K562 (cell line): ENCODE data around the gene ATP6V1G2. TPM values are rescaled to one million over a fixed set of nuclear protein-coding genes. Genes with fewer than 3 reads are reported as not detected.

Source experiments
- CEBPZ ChIP-seq: fragments of 150-350 bp; IDR thresholded peaks from 2 replicates; pipeline ENCODE4 v1.6.1; 2014; ENCODE audit warnings: low read depth, mild to moderate bottlenecking, low read length, borderline replicate concordance
- GTF2A2 ChIP-seq: IDR thresholded peaks from 2 replicates; pipeline ENCODE4 v1.6.1; 2016; ENCODE audit warnings: mild to moderate bottlenecking, missing genetic modification characterization, missing compliant biosample characterization
- GTF3C2 ChIP-seq: IDR thresholded peaks from 3 replicates; pipeline ENCODE4 v1.6.1; 2011; ENCODE audit warnings: borderline replicate concordance, mild to moderate bottlenecking, moderate library complexity; ENCODE audit not compliant: insufficient read length; ENCODE audit errors: extremely low read depth
- MEF2A ChIP-seq: IDR thresholded peaks from 2 replicates; pipeline ENCODE4 v1.6.1; 2011; ENCODE audit warnings: low read depth, mild to moderate bottlenecking, low read length, moderate library complexity; ENCODE audit not compliant: control insufficient read depth
- MTF1 ChIP-seq: fragments of 250-450 bp; sonication (Bioruptor Pico); IDR thresholded peaks from 2 replicates; pipeline ENCODE4 v1.9.0; 2021; ENCODE audit warnings: moderate library complexity, mild to moderate bottlenecking, inconsistent platforms, borderline replicate concordance
- NR2C2 ChIP-seq, 2 experiments: fragments of 200-800 bp in 1 of 2; sonication (Bioruptor generic) in 1 of 2; sonication (generic) in 1 of 2; formaldehyde crosslinking in 1 of 2; IDR thresholded peaks; 2 replicates each; pipeline versions ENCODE4 v1.6.1 to v1.8.0; 2016 to 2022; ENCODE audit warnings: mild to moderate bottlenecking in 1 of 2, missing compliant biosample characterization in 1 of 2, missing genetic modification characterization in 1 of 2, missing genetic modification reagents in 1 of 2
- POU5F1 ChIP-seq: fragments of 150-350 bp; IDR thresholded peaks from 2 replicates; pipeline ENCODE4 v1.6.1; 2014; ENCODE audit warnings: borderline replicate concordance, low read length, low read depth, mild to moderate bottlenecking; ENCODE audit not compliant: partially characterized antibody
- RNF2 ChIP-seq: sonication (generic); IDR thresholded peaks from 2 replicates; pipeline ENCODE4 v1.6.1; 2016
- SMAD1 ChIP-seq: fragments of 150-350 bp; IDR thresholded peaks from 2 replicates; pipeline ENCODE4 v1.6.1; 2014; ENCODE audit warnings: low read length, low read depth; ENCODE audit not compliant: partially characterized antibody
- SMARCC2 ChIP-seq: fragments of 450-650 bp; IDR thresholded peaks from 2 replicates; pipeline ENCODE4 v1.6.1; 2017; ENCODE audit warnings: antibody characterized with exemption, moderate library complexity, mild to moderate bottlenecking, low read depth
- TAL1 ChIP-seq: fragments of 450-650 bp; IDR thresholded peaks from 2 replicates; pipeline ENCODE4 v1.6.1; 2016; ENCODE audit warnings: mild to moderate bottlenecking
- TEAD1 ChIP-seq, 2 experiments: fragments of 450-650 bp in 1 of 2; sonication (generic) in 1 of 2; formaldehyde crosslinking; IDR thresholded peaks; 2 replicates each; pipeline versions ENCODE4 v1.4.0 to v1.8.0; 2020 to 2022; ENCODE audit warnings: mild to moderate bottlenecking in 2 of 2, missing genetic modification reagents in 1 of 2
- ZC3H4 ChIP-seq: sonication (generic); formaldehyde crosslinking; IDR thresholded peaks from 2 replicates; pipeline ENCODE4 v1.9.0; 2021; ENCODE audit warnings: missing genetic modification reagents, borderline replicate concordance
- ZFP1 ChIP-seq: fragments of 450-650 bp; formaldehyde crosslinking; IDR thresholded peaks from 2 replicates; pipeline ENCODE4 v1.4.0; 2020; ENCODE audit warnings: mild to moderate bottlenecking, mixed read lengths
- ZNF584 ChIP-seq: fragments of 200-800 bp; sonication (Bioruptor generic); IDR thresholded peaks from 2 replicates; pipeline ENCODE4 v1.6.1; 2016; ENCODE audit warnings: low read depth, mild to moderate bottlenecking, missing genetic modification characterization, missing compliant biosample characterization
- ZNF592 ChIP-seq: fragments of 450-650 bp; IDR thresholded peaks from 2 replicates; pipeline ENCODE4 v1.6.1; 2017; ENCODE audit warnings: antibody characterized with exemption, mild to moderate bottlenecking
- polyA plus RNA-seq, 8 experiments: library from polyadenylated mRNA; depleted of rRNA in 4 of 8; stranded (reverse) in 5 of 8; unstranded in 3 of 8; fragments of >200 nt; fragmentation: Nextera tagmentation in 2 of 8; fragmentation: Illumina TruSeq in 1 of 8; extraction: Ambion mirVana in 2 of 8; extraction: Trizol in 1 of 8; gene quantifications; 2 replicates each; pipeline versions ENCODE4 v1.2.1 to v1.2.3, GENCODE V29; 2011 to 2014; ENCODE audit warnings: inconsistent platforms in 1 of 8, missing spikeins in 1 of 8
- total RNA-seq, 7 experiments: library from RNA; depleted of rRNA in 6 of 7; stranded (reverse); fragments of >200 nt in 6 of 7; fragmentation: Illumina TruSeq in 2 of 7; extraction: Trizol in 2 of 7; gene quantifications; 2 replicates each; pipeline versions ENCODE4 v1.2.1 to v1.2.3, GENCODE V29; 2011 to 2021; ENCODE audit warnings: low replicate concordance in 1 of 7

The ATP6V1G2 gene
- total and polyA plus RNA-seq, 9 of the 15 experiments (the other 6 are each of a cell fraction or from before 2014, with no cell fraction given) = 0.14 to 1.5 (median 0.33) TPM

GRCh38 chr6:31559958-31560696, 13.7 kb upstream of the ATP6V1G2 start (continued):
- no peak for TF ChIP-seq POU5F1
- TF ChIP-seq SMAD1 = peak; percentile 30
- TF ChIP-seq CEBPZ = no peak
- peak; percentile 33; the same call in 1 of the 2 replicates for TF ChIP-seq TAL1
- TF ChIP-seq ZNF584 (CRISPR knock-in tag) = peak; percentile 73
- no peak for TF ChIP-seq NR2C2 (CRISPR knock-in tag; IDR thresholded peaks at IDR 0.05)
- TF ChIP-seq NR2C2 (tag; IDR thresholded peaks at IDR 0.05) = peak; percentile 70
- peak; percentile 61 to 77; a peak in 1 of 4 replicates for TF ChIP-seq TEAD1 (CRISPR knock-in tag; IDR thresholded peaks at IDR 0.05)
- no peak for TF ChIP-seq GTF3C2
- peak; percentile 62; the same call in 1 of the 2 replicates for TF ChIP-seq ZNF592
- TF ChIP-seq GTF2A2 = no peak
- TF ChIP-seq ZC3H4 (CRISPR knock-in tag) = no peak
- TF ChIP-seq RNF2 = peak; percentile 90
- TF ChIP-seq MTF1 = no peak
- no peak for TF ChIP-seq MEF2A
- peak; percentile 7; the same call in 1 of the 2 replicates for TF ChIP-seq ZFP1 (CRISPR knock-in tag)
- 0 out of 2 replicates have a peak, but pooled peaks have one; percentile 23 for TF ChIP-seq SMARCC2
